ENCODE measurements around the gene TPSD1.

GRCh38 chr16:1276580-1276878 lies 20.7 kb downstream of the TPSD1 start:
- TF ChIP-seq CREB1 (IDR thresholded peaks at IDR 0.05; ENCODE audit: low read depth) (no peak), EP300 (IDR thresholded peaks at IDR 0.05; ENCODE audit: borderline replicate concordance) (no peak), FOXM1 (IDR thresholded peaks at IDR 0.05; ENCODE audit: borderline replicate concordance, low read depth) (no peak), TAF1 (IDR thresholded peaks at IDR 0.05; ENCODE audit: low read depth) (no peak), CEBPB (IDR thresholded peaks at IDR 0.05) (no peak), TEAD4 (IDR thresholded peaks at IDR 0.05) (no peak), EGR1 (IDR thresholded peaks at IDR 0.05) (no peak), NFIC (IDR thresholded peaks at IDR 0.05) (no peak), MAX (IDR thresholded peaks at IDR 0.05) (no peak), RAD21 (IDR thresholded peaks at IDR 0.05; ENCODE audit: low read depth) (no peak), YY1 (IDR thresholded peaks at IDR 0.05; ENCODE audit: low read depth) (no peak), ZBTB7A (IDR thresholded peaks at IDR 0.05; ENCODE audit: low read depth) (no peak)
- TF ChIP-seq, protein P1, sequence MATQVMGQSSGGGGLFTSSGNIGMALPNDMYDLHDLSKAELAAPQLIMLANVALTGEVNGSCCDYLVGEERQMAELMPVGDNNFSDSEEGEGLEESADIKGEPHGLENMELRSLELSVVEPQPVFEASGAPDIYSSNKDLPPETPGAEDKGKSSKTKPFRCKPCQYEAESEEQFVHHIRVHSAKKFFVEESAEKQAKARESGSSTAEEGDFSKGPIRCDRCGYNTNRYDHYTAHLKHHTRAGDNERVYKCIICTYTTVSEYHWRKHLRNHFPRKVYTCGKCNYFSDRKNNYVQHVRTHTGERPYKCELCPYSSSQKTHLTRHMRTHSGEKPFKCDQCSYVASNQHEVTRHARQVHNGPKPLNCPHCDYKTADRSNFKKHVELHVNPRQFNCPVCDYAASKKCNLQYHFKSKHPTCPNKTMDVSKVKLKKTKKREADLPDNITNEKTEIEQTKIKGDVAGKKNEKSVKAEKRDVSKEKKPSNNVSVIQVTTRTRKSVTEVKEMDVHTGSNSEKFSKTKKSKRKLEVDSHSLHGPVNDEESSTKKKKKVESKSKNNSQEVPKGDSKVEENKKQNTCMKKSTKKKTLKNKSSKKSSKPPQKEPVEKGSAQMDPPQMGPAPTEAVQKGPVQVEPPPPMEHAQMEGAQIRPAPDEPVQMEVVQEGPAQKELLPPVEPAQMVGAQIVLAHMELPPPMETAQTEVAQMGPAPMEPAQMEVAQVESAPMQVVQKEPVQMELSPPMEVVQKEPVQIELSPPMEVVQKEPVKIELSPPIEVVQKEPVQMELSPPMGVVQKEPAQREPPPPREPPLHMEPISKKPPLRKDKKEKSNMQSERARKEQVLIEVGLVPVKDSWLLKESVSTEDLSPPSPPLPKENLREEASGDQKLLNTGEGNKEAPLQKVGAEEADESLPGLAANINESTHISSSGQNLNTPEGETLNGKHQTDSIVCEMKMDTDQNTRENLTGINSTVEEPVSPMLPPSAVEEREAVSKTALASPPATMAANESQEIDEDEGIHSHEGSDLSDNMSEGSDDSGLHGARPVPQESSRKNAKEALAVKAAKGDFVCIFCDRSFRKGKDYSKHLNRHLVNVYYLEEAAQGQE (IDR thresholded peaks at IDR 0.05; ENCODE audit: low read depth) = no peak
- TF ChIP-seq, protein P2, sequence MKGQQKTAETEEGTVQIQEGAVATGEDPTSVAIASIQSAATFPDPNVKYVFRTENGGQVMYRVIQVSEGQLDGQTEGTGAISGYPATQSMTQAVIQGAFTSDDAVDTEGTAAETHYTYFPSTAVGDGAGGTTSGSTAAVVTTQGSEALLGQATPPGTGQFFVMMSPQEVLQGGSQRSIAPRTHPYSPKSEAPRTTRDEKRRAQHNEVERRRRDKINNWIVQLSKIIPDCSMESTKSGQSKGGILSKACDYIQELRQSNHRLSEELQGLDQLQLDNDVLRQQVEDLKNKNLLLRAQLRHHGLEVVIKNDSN (IDR thresholded peaks at IDR 0.05) = no peak
